PFSK-1 (cell line): ENCODE data around the gene ZDHHC17.

Experiments
- SIN3A ChIP-seq: IDR thresholded peaks from 2 replicates; pipeline ENCODE4 v1.6.1; 2012; ENCODE audit warnings: mild to moderate bottlenecking, low read length, moderate library complexity, borderline replicate concordance; ENCODE audit not compliant: insufficient read depth
- TAF1 ChIP-seq: IDR thresholded peaks from 2 replicates; pipeline ENCODE4 v1.6.1; 2012; ENCODE audit warnings: low read length, control low read depth, borderline replicate concordance; ENCODE audit not compliant: insufficient read depth
- TF ChIP-seq, protein P1 (sequence below), 2 experiments: IDR thresholded peaks; 2 replicates each; pipeline versions ENCODE4 v1.6.1 to v1.8.0; 2011 to 2012; ENCODE audit warnings: low read depth in 2 of 2, low read length in 2 of 2, control low read depth in 1 of 2, inconsistent platforms in 1 of 2, mild to moderate bottlenecking in 1 of 2, moderate library complexity in 1 of 2; ENCODE audit not compliant: insufficient read depth in 1 of 2

DNA sequence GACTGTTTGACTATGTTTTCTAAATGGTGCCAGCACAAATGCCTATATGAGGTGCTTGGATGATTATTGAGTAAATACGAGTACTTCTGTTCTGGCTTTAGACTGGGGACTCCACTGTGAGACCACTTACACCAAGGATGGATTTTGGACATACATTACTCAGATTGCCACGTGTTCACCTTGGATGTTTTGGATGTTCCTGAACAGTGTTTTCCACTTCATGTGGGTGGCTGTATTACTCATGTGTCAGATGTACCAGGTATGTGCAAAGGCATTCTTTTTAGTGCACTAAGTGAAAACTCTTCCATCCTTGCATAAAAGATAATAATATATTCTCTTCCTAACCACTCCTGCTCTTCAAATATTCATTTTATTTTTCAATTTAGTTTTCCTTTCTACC is 84.2 kb downstream of the ZDHHC17 start:
- TF ChIP-seq SIN3A (no peak), TAF1 (no peak)
- TF ChIP-seq, protein P1, sequence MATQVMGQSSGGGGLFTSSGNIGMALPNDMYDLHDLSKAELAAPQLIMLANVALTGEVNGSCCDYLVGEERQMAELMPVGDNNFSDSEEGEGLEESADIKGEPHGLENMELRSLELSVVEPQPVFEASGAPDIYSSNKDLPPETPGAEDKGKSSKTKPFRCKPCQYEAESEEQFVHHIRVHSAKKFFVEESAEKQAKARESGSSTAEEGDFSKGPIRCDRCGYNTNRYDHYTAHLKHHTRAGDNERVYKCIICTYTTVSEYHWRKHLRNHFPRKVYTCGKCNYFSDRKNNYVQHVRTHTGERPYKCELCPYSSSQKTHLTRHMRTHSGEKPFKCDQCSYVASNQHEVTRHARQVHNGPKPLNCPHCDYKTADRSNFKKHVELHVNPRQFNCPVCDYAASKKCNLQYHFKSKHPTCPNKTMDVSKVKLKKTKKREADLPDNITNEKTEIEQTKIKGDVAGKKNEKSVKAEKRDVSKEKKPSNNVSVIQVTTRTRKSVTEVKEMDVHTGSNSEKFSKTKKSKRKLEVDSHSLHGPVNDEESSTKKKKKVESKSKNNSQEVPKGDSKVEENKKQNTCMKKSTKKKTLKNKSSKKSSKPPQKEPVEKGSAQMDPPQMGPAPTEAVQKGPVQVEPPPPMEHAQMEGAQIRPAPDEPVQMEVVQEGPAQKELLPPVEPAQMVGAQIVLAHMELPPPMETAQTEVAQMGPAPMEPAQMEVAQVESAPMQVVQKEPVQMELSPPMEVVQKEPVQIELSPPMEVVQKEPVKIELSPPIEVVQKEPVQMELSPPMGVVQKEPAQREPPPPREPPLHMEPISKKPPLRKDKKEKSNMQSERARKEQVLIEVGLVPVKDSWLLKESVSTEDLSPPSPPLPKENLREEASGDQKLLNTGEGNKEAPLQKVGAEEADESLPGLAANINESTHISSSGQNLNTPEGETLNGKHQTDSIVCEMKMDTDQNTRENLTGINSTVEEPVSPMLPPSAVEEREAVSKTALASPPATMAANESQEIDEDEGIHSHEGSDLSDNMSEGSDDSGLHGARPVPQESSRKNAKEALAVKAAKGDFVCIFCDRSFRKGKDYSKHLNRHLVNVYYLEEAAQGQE (IDR thresholded peaks at IDR 0.05; ENCODE audit: insufficient read depth in 1 of 2, low read depth in 2 of 2, low read length in 2 of 2) = no peak
